ENCODE data around the gene VIM. TPM values are rescaled to one million over a fixed set of nuclear protein-coding genes. Genes with fewer than 3 reads are reported as not detected.

Gene VIM
- total RNA-seq, 1 donor from 2014 or later = 6,235 TPM

DNA sequence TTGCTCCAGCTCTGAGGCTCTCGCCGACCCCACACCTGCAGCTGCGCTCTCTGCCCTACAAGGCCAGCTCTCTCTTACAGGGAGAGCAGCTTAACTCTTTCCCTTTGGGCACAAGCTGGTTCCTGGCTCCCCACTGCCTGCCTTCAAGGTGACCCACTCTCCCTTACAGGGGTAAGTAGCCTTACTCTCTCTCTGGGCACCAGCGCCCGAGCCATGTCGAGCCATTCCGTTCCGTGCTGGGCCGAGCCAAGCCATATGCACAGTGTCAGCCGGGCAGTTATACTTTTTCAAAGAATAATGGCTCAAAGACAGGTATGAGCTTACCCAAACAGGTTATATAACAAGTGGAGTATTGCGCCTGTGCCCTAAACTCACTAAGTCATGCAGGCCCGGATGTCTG, 44.6 kb downstream of the VIM start:
- no peak for DNase-seq (ENCODE audit: low spot score)
- Mint-ChIP-seq H3K4me1 (ENCODE audit: unreplicated experiment) (no peaks in the 10 kb centered on the region), H3K36me3 (ENCODE audit: low read depth, unreplicated experiment) (no peaks in the 10 kb centered on the region), H3K27me3 (ENCODE audit: unreplicated experiment) (peaks cover 2% of the 10 kb centered on the region), H3K9me3 (ENCODE audit: unreplicated experiment) (no peaks in the 10 kb centered on the region), H3K4me3 (ENCODE audit: unreplicated experiment) (no peak overlapping the region), H3K27ac (ENCODE audit: unreplicated experiment) (no peak overlapping the region)
- TF ChIP-seq CTCF (IDR thresholded peaks at IDR 0.05; ENCODE audit: unreplicated experiment) = no peak

DNA sequence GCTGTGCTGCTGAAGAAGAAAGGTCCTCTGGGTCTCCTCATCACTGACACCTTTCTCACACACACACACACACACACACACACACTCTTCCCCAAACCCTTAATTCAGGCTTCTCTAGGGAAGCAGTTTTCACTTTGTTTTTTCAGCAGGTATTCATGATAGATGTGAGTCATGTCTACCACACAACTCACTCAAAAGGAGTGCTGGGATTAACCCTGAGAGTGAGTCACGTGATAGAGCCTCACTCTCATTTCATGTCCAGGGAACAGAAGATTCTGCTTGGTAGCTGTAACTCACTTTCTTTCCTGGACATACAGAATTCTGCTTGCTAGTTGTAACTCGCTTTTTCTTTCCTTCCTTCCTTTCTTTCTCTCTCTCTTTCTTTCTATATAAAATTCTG, 45.4 kb downstream of the VIM start:
- Mint-ChIP-seq H3K27ac (ENCODE audit: unreplicated experiment) (no peak overlapping the region), H3K9me3 (ENCODE audit: unreplicated experiment) (no peaks in the 10 kb centered on the region), H3K27me3 (ENCODE audit: unreplicated experiment) (peaks cover 2% of the 10 kb centered on the region), H3K36me3 (ENCODE audit: low read depth, unreplicated experiment) (no peaks in the 10 kb centered on the region), H3K4me3 (ENCODE audit: unreplicated experiment) (no peak overlapping the region), H3K4me1 (ENCODE audit: unreplicated experiment) (no peaks in the 10 kb centered on the region)
- no peak for TF ChIP-seq CTCF (IDR thresholded peaks at IDR 0.05; ENCODE audit: unreplicated experiment)
- DNase-seq (ENCODE audit: low spot score) = no peak

DNA sequence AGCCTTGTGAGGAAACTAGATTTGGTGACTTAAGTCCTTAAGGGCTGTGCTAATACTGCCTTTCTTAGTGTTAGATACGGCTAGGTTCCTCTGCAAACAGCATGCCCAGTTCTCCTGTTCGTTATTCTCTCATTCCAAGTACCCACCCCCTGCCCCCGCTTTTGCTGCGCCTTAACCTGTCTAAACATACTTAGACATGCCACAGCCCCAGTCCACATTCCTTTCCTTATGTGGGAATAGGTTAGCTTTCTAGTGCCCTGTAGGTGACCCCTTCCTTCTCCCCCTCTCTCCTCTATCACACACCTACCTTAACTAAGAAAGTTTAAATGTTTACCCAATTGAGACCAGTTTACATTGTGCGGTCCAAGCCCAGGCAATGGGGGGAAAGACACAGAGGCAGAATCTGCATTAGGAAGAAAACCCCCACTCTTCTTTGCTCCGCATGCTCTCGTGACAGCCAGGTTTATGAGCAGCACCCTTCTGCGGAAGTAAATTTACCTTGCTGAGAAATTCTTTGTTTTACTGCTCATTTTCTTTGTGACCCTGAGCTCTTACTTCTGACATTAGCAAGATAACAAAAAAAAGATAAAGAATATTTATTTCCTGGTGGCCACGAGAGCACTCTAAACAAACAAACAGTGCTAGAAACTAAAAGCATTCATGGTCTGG, 48.8 kb downstream of the VIM start:
- Mint-ChIP-seq H3K27me3 (ENCODE audit: unreplicated experiment) (peaks cover 5% of the 10 kb centered on the region), H3K36me3 (ENCODE audit: low read depth, unreplicated experiment) (peaks cover 4% of the 10 kb centered on the region), H3K4me1 (ENCODE audit: unreplicated experiment) (no peaks in the 10 kb centered on the region), H3K4me3 (ENCODE audit: unreplicated experiment) (no peak overlapping the region), H3K27ac (ENCODE audit: unreplicated experiment) (no peak overlapping the region), H3K9me3 (ENCODE audit: unreplicated experiment) (peaks cover 9% of the 10 kb centered on the region)
- no peak for TF ChIP-seq CTCF (IDR thresholded peaks at IDR 0.05; ENCODE audit: unreplicated experiment)
- no peak for DNase-seq (ENCODE audit: low spot score)

DNA sequence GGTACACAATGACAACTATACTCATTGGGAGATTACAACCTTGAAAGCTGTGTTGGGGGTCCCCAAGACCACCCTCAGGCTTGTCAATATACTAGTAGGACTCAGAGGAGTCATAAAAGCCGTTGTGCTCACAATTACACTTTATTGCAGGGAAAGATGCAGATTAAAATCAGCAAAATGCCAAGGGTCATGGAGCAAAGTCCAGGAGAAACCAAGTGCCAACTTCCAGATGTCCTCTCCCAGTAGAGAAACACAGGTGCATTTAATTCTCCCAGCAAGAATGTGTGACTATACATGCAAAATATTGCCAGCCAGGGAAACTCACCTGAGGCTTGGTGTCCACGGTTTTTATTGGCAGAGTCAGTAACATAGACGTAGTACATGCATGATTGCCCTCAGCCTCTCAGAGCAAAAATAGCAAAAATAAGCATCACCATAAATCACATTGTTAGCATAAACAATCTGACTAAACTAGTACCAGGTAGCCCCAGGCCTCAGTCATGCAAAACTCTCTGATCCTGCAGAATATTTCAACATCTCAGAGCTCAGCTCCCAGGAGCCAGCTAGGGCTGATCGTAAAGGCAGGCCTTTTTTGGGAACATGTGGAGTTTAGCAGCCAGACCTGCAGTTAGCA, 50.7 kb downstream of the VIM start:
- Mint-ChIP-seq H3K4me3 (ENCODE audit: unreplicated experiment) (no peak overlapping the region), H3K9me3 (ENCODE audit: unreplicated experiment) (peaks cover 19% of the 10 kb centered on the region), H3K27me3 (ENCODE audit: unreplicated experiment) (peaks cover 5% of the 10 kb centered on the region), H3K27ac (ENCODE audit: unreplicated experiment) (no peak overlapping the region), H3K4me1 (ENCODE audit: unreplicated experiment) (no peaks in the 10 kb centered on the region), H3K36me3 (ENCODE audit: low read depth, unreplicated experiment) (peaks cover 6% of the 10 kb centered on the region)
- no peak for TF ChIP-seq CTCF (IDR thresholded peaks at IDR 0.05; ENCODE audit: unreplicated experiment)
- DNase-seq (ENCODE audit: low spot score) = no peak

GRCh38 chr10:17282311-17282710, 54.3 kb downstream of the VIM start:
- Mint-ChIP-seq H3K4me3 (ENCODE audit: unreplicated experiment) (no peak overlapping the region), H3K36me3 (ENCODE audit: low read depth, unreplicated experiment) (peaks cover 6% of the 10 kb centered on the region), H3K4me1 (ENCODE audit: unreplicated experiment) (no peaks in the 10 kb centered on the region), H3K9me3 (ENCODE audit: unreplicated experiment) (peaks cover 19% of the 10 kb centered on the region), H3K27me3 (ENCODE audit: unreplicated experiment) (peaks cover 3% of the 10 kb centered on the region), H3K27ac (ENCODE audit: unreplicated experiment) (no peak overlapping the region)
- no peak for TF ChIP-seq CTCF (IDR thresholded peaks at IDR 0.05; ENCODE audit: unreplicated experiment)
- no peak for DNase-seq (ENCODE audit: low spot score)
